HEK293 (cell line): ENCODE measurements around the gene NAA16.

Source experiments
- HOXA7 ChIP-seq: sonication (generic); formaldehyde crosslinking; IDR thresholded peaks from 2 replicates; pipeline ENCODE4 v1.8.1; 2022; ENCODE audit warnings: missing genetic modification reagents, borderline replicate concordance
- KLF1 ChIP-seq: fragments of 450-650 bp; formaldehyde crosslinking; IDR thresholded peaks from 2 replicates; pipeline ENCODE4 v1.5.1; 2016; ENCODE audit warnings: missing biosample characterization, missing genetic modification characterization
- KLF17 ChIP-seq: fragments of 450-650 bp; formaldehyde crosslinking; IDR thresholded peaks from 2 replicates; pipeline ENCODE4 v1.5.1; 2016; ENCODE audit warnings: missing biosample characterization, missing genetic modification characterization
- PATZ1 ChIP-seq: fragments of 450-650 bp; formaldehyde crosslinking; IDR thresholded peaks from 2 replicates; pipeline ENCODE4 v1.5.1; 2016; ENCODE audit warnings: missing biosample characterization, missing genetic modification characterization
- RBAK ChIP-seq: fragments of 450-650 bp; formaldehyde crosslinking; IDR thresholded peaks from 2 replicates; pipeline ENCODE4 v1.5.1; 2016; ENCODE audit warnings: missing biosample characterization, missing genetic modification characterization
- SALL2 ChIP-seq: fragments of 450-650 bp; formaldehyde crosslinking; IDR thresholded peaks from 2 replicates; pipeline ENCODE4 v1.5.0; 2017; ENCODE audit warnings: missing biosample characterization, mild to moderate bottlenecking, missing genetic modification characterization, borderline replicate concordance
- YY1 ChIP-seq: fragments of 450-650 bp; formaldehyde crosslinking; IDR thresholded peaks from 2 replicates; pipeline ENCODE4 v1.5.1; 2018; ENCODE audit warnings: missing biosample characterization, missing genetic modification characterization
- ZFP3 ChIP-seq: fragments of 450-650 bp; formaldehyde crosslinking; IDR thresholded peaks from 2 replicates; pipeline ENCODE4 v1.5.1; 2016; ENCODE audit warnings: low read depth, missing biosample characterization, missing genetic modification characterization
- ZFP41 ChIP-seq: fragments of 450-650 bp; formaldehyde crosslinking; IDR thresholded peaks from 2 replicates; pipeline ENCODE4 v1.5.1; 2016; ENCODE audit warnings: missing biosample characterization, missing genetic modification characterization, borderline replicate concordance
- ZNF132 ChIP-seq: fragments of 450-650 bp; formaldehyde crosslinking; IDR thresholded peaks from 2 replicates; pipeline ENCODE4 v1.5.1; 2017; ENCODE audit warnings: missing biosample characterization, missing genetic modification characterization, borderline replicate concordance
- ZNF146 ChIP-seq: fragments of 450-650 bp; formaldehyde crosslinking; IDR thresholded peaks from 2 replicates; pipeline ENCODE4 v1.5.1; 2016; ENCODE audit warnings: missing biosample characterization, missing genetic modification characterization
- ZNF184 ChIP-seq: fragments of 450-650 bp; IDR thresholded peaks from 2 replicates; pipeline ENCODE4 v1.5.1; 2018; ENCODE audit warnings: missing biosample characterization, mild to moderate bottlenecking, missing genetic modification characterization
- ZNF223 ChIP-seq: fragments of 450-650 bp; formaldehyde crosslinking; IDR thresholded peaks from 2 replicates; pipeline ENCODE4 v1.5.1; 2016; ENCODE audit warnings: missing biosample characterization, missing genetic modification characterization
- ZNF274 ChIP-seq, 2 experiments: fragments of 200-500 bp in 1 of 2; fragments of 450-650 bp in 1 of 2; sonication (Bioruptor generic) in 1 of 2; formaldehyde crosslinking in 1 of 2; IDR thresholded peaks; 2 replicates each; pipeline versions ENCODE4 v1.5.1 to v1.6.1; 2014 to 2016; ENCODE audit warnings: borderline replicate concordance in 1 of 2, inconsistent platforms in 1 of 2, low read length in 1 of 2, missing biosample characterization in 1 of 2, missing genetic modification characterization in 1 of 2
- ZNF302 ChIP-seq: fragments of 450-650 bp; formaldehyde crosslinking; IDR thresholded peaks from 2 replicates; pipeline ENCODE4 v1.5.1; 2016; ENCODE audit warnings: missing biosample characterization, missing genetic modification characterization, low read depth
- ZNF391 ChIP-seq: fragments of 450-650 bp; formaldehyde crosslinking; IDR thresholded peaks from 2 replicates; pipeline ENCODE4 v1.5.1; 2016; ENCODE audit warnings: low read depth, missing biosample characterization, missing genetic modification characterization, borderline replicate concordance
- ZNF433 ChIP-seq: fragments of 450-650 bp; formaldehyde crosslinking; IDR thresholded peaks from 2 replicates; pipeline ENCODE4 v1.5.1; 2016; ENCODE audit warnings: missing biosample characterization, missing genetic modification characterization, low read depth
- ZNF473 ChIP-seq: fragments of 450-650 bp; formaldehyde crosslinking; IDR thresholded peaks from 2 replicates; pipeline ENCODE4 v1.5.1; 2017; ENCODE audit warnings: missing biosample characterization, missing genetic modification characterization
- ZNF48 ChIP-seq: fragments of 450-650 bp; formaldehyde crosslinking; IDR thresholded peaks from 2 replicates; pipeline ENCODE4 v1.5.1; 2016; ENCODE audit warnings: missing biosample characterization, missing genetic modification characterization
- ZNF501 ChIP-seq: fragments of 450-650 bp; formaldehyde crosslinking; IDR thresholded peaks from 2 replicates; pipeline ENCODE4 v1.5.1; 2016; ENCODE audit warnings: missing biosample characterization, missing genetic modification characterization
- ZNF521 ChIP-seq: fragments of 450-650 bp; formaldehyde crosslinking; IDR thresholded peaks from 2 replicates; pipeline ENCODE4 v1.5.1; 2017; ENCODE audit warnings: missing biosample characterization, mild to moderate bottlenecking, missing genetic modification characterization
- ZNF639 ChIP-seq: fragments of 450-650 bp; formaldehyde crosslinking; IDR thresholded peaks from 2 replicates; pipeline ENCODE4 v1.5.1; 2016; ENCODE audit warnings: missing biosample characterization, missing genetic modification characterization
- ZNF670 ChIP-seq: fragments of 450-650 bp; formaldehyde crosslinking; IDR thresholded peaks from 2 replicates; pipeline ENCODE4 v1.5.1; 2016; ENCODE audit warnings: missing biosample characterization, missing genetic modification characterization, low read depth
- ZNF791 ChIP-seq: fragments of 450-650 bp; formaldehyde crosslinking; IDR thresholded peaks from 2 replicates; pipeline ENCODE4 v1.5.1; 2016; ENCODE audit warnings: missing biosample characterization, missing genetic modification characterization
- ZNF830 ChIP-seq: fragments of 450-650 bp; IDR thresholded peaks from 2 replicates; pipeline ENCODE4 v1.5.0; 2018; ENCODE audit warnings: missing biosample characterization, missing genetic modification characterization, low read depth, mild to moderate bottlenecking, moderate library complexity
- TF ChIP-seq, protein P1 (sequence below): fragments of 450-650 bp; formaldehyde crosslinking; IDR thresholded peaks from 2 replicates; pipeline ENCODE4 v1.5.1; 2016; ENCODE audit warnings: missing biosample characterization, missing genetic modification characterization
- TF ChIP-seq, protein P2 (sequence below): fragments of 450-650 bp; formaldehyde crosslinking; IDR thresholded peaks from 2 replicates; pipeline ENCODE4 v1.5.1; 2016; ENCODE audit warnings: missing biosample characterization, missing genetic modification characterization
- TF ChIP-seq, protein P3 (sequence below): fragments of 450-650 bp; formaldehyde crosslinking; IDR thresholded peaks from 2 replicates; pipeline ENCODE4 v1.5.1; 2016; ENCODE audit warnings: missing biosample characterization, missing genetic modification characterization

NAA16 gene

DNA sequence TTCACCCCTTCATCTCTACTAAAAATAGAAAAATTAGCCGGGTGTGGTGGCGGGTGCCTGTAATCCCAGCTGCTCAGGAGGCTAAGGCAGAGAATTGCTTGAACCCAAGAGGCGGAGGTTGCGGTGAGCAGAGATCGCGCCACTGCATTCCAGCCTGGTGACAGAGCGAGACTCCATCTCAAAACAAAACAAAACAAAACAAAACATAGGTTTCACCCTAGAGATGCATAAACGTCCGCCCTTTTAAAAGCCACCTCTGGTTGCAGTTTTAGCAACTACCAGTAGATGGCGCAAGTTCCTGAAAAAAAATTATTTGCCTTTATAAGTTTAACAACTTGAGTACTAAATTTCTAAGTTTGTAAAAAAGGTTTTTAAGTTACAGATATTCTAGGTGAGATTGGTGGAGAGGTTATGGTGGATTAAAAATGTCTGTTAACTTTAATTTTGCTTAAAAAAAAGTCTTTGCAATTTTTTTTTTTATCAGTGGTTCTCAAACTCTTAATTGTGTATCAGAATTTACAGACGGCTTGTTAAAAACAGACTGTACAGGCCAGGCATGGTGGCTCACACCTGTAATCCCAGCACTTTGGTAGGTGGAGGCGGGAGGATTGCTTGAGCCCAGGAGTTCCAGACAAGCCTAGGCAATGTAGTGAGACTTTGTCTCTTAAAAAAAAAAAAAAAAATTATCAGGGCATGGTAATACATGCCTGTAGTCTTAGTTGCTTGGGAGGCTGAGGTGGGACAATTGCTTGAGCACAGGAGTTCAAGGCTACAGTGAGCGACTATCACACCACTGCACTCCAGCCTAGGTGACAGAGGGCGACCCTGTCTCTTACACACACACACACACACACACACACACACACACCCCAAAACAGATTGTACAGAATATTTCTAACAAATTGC is 42.1 kb downstream of the NAA16 start (continued):
- TF ChIP-seq HOXA7 (CRISPR knock-in tag) (no peak), ZNF791 (tag by site-specific recombination) (no peak), ZNF184 (tag by site-specific recombination) (no peak), ZNF670 (tag by site-specific recombination) (no peak), ZNF48 (tag by site-specific recombination) (no peak), ZNF223 (no peak), ZFP41 (tag by site-specific recombination) (no peak), ZNF391 (tag by site-specific recombination) (no peak), ZFP3 (tag by site-specific recombination) (no peak), ZNF473 (no peak), YY1 (no peak), ZNF302 (tag by site-specific recombination) (no peak), KLF17 (tag by site-specific recombination) (no peak), ZNF830 (tag by site-specific recombination) (no peak), ZNF274 (IDR thresholded peaks at IDR 0.05; ENCODE audit: low read length) (no peak), ZNF274 (tag by site-specific recombination; IDR thresholded peaks at IDR 0.05; ENCODE audit: borderline replicate concordance) (no peak), SALL2 (no peak), ZNF501 (no peak), ZNF521 (tag by site-specific recombination) (no peak), ZNF146 (tag by site-specific recombination) (no peak), ZNF639 (tag by site-specific recombination) (peak; percentile 73; the same call in 1 of the 2 replicates), PATZ1 (tag by site-specific recombination) (no peak; the same call in 1 of the 2 replicates), ZNF132 (no peak), RBAK (no peak), KLF1 (tag by site-specific recombination) (no peak), ZNF433 (no peak)
- TF ChIP-seq, protein P1, sequence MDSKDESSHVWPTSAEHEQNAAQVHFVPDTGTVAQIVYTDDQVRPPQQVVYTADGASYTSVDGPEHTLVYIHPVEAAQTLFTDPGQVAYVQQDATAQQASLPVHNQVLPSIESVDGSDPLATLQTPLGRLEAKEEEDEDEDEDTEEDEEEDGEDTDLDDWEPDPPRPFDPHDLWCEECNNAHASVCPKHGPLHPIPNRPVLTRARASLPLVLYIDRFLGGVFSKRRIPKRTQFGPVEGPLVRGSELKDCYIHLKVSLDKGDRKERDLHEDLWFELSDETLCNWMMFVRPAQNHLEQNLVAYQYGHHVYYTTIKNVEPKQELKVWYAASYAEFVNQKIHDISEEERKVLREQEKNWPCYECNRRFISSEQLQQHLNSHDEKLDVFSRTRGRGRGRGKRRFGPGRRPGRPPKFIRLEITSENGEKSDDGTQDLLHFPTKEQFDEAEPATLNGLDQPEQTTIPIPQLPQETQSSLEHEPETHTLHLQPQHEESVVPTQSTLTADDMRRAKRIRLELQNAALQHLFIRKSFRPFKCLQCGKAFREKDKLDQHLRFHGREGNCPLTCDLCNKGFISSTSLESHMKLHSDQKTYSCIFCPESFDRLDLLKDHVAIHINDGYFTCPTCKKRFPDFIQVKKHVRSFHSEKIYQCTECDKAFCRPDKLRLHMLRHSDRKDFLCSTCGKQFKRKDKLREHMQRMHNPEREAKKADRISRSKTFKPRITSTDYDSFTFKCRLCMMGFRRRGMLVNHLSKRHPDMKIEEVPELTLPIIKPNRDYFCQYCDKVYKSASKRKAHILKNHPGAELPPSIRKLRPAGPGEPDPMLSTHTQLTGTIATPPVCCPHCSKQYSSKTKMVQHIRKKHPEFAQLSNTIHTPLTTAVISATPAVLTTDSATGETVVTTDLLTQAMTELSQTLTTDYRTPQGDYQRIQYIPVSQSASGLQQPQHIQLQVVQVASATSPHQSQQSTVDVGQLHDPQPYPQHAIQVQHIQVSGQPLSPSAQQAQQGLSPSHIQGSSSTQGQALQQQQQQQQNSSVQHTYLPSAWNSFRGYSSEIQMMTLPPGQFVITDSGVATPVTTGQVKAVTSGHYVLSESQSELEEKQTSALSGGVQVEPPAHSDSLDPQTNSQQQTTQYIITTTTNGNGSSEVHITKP = no peak
- TF ChIP-seq, protein P2, sequence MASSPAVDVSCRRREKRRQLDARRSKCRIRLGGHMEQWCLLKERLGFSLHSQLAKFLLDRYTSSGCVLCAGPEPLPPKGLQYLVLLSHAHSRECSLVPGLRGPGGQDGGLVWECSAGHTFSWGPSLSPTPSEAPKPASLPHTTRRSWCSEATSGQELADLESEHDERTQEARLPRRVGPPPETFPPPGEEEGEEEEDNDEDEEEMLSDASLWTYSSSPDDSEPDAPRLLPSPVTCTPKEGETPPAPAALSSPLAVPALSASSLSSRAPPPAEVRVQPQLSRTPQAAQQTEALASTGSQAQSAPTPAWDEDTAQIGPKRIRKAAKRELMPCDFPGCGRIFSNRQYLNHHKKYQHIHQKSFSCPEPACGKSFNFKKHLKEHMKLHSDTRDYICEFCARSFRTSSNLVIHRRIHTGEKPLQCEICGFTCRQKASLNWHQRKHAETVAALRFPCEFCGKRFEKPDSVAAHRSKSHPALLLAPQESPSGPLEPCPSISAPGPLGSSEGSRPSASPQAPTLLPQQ = no peak
- TF ChIP-seq, protein P3, sequence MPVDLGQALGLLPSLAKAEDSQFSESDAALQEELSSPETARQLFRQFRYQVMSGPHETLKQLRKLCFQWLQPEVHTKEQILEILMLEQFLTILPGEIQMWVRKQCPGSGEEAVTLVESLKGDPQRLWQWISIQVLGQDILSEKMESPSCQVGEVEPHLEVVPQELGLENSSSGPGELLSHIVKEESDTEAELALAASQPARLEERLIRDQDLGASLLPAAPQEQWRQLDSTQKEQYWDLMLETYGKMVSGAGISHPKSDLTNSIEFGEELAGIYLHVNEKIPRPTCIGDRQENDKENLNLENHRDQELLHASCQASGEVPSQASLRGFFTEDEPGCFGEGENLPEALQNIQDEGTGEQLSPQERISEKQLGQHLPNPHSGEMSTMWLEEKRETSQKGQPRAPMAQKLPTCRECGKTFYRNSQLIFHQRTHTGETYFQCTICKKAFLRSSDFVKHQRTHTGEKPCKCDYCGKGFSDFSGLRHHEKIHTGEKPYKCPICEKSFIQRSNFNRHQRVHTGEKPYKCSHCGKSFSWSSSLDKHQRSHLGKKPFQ (tag by site-specific recombination) = no peak
